NOMO-1 treated with dmso at 0.1 percent for 144 hours (cell line): ENCODE data around the gene CAMTA1.

Experiments
- DNase-seq: peaks from one replicate; lab custom pipeline; 2025; ENCODE audit not compliant: unreplicated experiment; lab: John Stamatoyannopoulos, UW

The CAMTA1 gene

DNA sequence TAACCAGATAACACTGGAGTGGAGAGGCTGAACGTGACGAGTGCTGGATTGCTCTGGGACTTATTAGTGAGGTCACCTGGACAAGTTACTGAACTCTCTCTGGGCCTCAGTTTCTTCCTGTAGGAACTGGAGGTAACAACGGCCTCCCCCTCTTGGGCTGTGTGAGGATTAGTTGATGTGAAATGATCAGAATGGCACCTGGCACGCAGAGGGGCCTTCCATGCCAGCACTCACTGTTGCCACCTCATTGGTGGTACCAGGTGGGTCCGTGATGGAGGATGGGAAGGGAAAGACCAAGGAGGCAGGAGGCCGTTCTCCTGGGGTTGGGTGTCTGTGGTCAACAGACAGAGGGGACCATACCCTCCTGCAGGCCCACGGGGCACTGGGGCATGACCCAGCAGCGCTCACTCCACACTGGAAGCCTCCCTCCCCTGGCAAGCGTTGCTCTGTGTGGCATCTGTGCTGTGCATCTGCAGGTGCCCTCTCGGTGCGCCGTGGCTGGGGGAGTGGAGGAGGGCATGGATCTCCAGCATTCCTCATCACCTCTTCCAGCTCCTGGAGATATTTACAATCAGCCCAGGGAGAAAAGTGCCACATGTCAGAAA, 636.3 kb downstream of the CAMTA1 start:
- DNase-seq = no peak

DNA sequence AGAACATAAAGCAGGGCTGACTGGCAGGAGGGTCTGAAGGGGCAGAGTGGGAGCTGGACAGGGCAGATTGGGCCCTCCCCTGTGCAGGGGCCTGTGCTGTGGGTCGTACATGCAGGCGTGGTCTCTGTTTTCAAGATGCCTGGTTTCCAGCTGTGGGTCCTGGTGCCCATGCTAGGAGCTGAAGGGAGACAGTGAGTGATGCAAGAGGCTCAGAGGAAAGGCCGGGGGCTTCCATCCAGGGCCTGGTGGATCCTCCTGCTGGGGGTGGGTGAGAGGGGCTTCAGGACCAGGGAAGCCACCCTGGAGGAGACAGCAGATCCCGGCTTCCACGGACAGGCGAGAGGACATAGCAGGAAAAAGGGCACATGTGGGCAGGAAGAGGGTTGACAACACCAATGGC, 636.8 kb downstream of the CAMTA1 start:
- DNase-seq = no peak

GRCh38 chr1:7422561-7422960, 637.3 kb downstream of the CAMTA1 start:
- DNase-seq = no peak

- no peak for DNase-seq
Observed at GRCh38 chr1:7422966-7423365, 637.7 kb downstream of the CAMTA1 start.

DNA sequence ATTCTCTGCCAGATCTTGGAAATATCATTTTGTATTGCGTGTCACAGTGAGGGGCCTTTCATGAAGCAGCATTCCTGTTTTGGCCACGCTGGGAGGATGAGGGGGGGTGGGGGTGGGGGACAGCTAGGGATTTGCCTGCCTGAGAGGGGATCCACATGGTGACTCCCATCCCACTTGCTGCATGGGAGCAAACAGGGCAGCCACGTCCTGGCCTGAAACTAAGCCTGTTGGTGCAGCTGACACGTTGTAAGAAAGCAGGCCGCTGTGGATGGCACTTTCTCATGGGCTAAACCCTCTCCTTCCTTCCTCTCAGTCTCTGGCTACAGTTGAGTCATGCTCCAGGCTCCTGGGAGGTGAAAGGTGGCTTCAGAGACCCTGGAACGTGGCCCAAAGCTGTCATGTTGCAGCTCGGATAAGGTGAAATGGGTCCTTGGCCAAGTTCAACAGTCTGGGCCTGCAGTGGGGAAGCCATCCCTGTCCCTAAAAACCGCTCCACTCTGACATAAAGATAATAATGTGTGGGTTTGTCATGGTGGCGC, 639.2 kb downstream of the CAMTA1 start:
- no peak for DNase-seq

- no peak for DNase-seq
Observed at GRCh38 chr1:7425229-7425628, 640.0 kb downstream of the CAMTA1 start.

- no peak for DNase-seq
Observed at GRCh38 chr1:7425771-7426170, 640.5 kb downstream of the CAMTA1 start.

DNA sequence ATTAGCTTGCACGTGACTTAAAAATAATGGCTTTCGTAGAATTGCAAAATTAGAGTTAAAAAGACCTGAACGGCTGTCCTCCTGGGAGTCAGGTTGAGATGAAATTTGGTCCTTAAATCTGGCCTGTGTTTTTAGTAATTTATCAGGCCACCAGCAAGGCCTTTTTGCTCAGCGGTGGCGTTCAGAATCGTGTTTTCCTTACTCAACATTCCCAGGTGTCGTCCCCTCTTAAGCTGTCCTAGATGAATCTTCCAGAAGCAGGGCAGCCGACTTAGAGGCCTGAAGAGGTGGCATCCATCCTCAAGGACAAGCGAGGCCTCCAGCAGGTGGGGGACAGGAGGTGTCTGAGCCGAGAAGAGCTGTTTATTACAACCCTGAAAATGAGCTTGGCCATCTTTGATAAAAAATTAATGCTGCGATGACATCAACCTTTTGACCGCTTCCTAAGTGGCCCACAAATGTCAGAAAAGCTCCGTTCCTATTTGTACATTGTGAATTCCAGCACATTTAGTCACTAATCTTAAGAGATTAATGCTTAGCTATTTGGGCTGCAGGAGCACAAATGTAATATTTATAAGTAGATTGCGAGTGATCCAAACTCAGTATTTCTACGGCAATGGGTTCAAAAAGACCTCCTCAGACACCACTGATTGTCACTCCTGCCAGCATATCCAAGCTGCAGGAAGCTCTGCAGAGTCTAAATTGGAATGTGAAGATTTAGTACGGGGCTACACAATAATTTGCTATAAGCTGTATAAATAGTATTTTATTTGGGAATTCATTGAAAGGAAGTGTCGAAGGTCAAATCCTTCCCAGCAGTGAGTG, 641.7 kb downstream of the CAMTA1 start:
- no peak for DNase-seq

GRCh38 chr1:7427605-7428300, 642.5 kb downstream of the CAMTA1 start:
- no peak for DNase-seq

- no peak for DNase-seq
Observed at GRCh38 chr1:7429290-7429689, 644.0 kb downstream of the CAMTA1 start.

- DNase-seq = no peak
Observed at GRCh38 chr1:7430047-7430608, 644.9 kb downstream of the CAMTA1 start.

DNA sequence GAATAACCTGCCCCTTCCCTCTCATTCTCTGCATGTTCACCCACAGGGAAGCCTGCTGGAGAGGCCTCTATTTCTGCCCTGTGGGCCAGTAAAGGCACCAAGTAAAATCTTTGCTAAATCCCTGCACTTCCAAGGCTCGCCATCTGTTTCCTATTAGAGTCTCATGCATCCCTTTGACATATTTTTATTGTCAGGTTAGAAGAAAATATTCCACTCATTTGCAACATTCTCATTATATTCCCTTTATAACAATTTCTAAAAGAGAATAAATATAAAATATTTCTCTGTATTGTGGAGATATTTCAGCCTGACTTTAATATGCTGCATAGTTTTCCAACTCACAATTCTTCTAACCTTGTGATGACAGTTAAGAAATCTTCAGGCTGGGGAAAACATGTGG, 645.4 kb downstream of the CAMTA1 start:
- no peak for DNase-seq

- DNase-seq = no peak
Observed at GRCh38 chr1:7432102-7432899, 647.0 kb downstream of the CAMTA1 start.

DNA sequence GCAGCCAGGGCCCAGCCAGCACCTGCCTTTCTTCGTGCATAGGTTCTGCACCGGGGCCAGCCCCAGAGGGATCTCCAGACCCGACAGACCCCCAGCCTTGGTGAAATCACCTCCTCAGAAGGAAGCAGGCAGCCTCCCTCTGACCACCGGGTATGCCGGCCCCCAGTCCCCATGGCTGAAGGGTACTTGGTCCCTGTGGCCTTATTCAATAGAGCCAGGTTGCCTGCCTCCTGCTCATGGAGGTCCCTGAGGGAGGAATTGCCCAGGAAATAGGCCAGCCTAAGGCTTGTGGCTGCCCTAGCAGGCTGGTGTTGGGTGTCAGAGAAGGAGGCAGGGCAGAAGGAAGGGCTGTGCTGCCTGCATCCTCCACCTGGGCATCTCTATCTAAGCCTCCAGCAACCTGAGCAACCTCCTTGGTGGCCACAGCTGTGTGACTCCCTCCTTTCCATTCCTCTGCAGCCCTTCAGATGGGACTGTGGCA, 647.7 kb downstream of the CAMTA1 start:
- no peak for DNase-seq

GRCh38 chr1:7434566-7434965, 649.3 kb downstream of the CAMTA1 start:
- DNase-seq = no peak

DNA sequence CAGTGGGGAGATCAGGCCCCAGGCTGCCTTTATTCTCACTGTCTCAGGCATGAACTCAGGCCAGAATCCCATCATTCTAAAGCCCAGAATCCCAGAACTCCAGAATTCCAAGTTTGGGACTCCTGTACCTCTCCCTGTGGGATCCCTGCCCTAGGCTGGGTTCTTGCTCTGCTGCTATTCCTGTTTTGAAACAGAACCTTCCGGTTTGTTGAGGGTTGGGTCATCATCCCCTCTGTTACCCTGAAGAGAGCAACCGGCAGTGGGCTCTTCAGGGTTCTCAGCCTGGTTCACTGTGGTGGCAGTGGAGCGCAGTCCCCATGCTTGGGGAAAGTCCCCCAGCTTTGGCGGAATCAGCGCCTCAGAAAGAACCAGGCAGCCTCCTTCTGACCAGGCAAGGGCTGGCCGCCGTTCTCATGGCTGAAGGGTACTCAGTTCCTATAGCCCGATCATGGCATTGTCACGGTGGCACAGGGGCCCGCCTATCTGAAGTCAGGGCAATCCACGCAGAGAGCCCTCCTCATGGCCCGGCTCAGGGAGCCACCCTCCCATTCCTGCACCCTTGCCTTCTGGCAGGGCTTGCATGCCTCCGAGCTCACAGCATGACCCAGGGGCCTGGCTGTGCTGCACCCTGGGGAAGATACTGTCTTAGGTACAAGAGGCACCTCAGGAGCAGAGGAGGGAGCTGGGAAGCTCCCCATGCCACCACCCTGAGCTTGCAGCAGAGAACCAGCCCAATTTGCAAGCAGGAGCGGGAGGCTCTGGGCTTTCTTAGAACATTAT, 650.2 kb downstream of the CAMTA1 start:
- no peak for DNase-seq

- no peak for DNase-seq
Observed at GRCh38 chr1:7436056-7437005, 651.1 kb downstream of the CAMTA1 start.

GRCh38 chr1:7437036-7437435, 651.8 kb downstream of the CAMTA1 start:
- no peak for DNase-seq
